H1 (cell line): ENCODE data around the gene COG4. TPM values are rescaled to one million over a fixed set of nuclear protein-coding genes. Genes with fewer than 3 reads are reported as not detected.

Experiments used
- CTCF ChIA-PET: fragments of 300-600 bp; sonication (Branson Sonifier 250); formaldehyde crosslinking; loops from one replicate; lab custom pipeline; 2021; ENCODE audit not compliant: partially characterized antibody; lab: Charles Lee
- POLR2A ChIA-PET: fragments of 300-600 bp; sonication (Branson Sonifier 250); formaldehyde crosslinking; loops from one replicate; lab custom pipeline; 2021; ENCODE audit warnings: inconsistent platforms; ENCODE audit not compliant: partially characterized antibody; lab: Charles Lee
- DNase-seq, 2 experiments: peaks; one replicate each; pipeline versions ENCODE4 v3.0.0 to v3.0.0-alpha.2; 2010 to 2022; ENCODE audit warnings: low spot score in 2 of 2, low read depth in 1 of 2, mixed read lengths in 1 of 2
- FAIRE-seq: peaks from 2 replicates; lab custom pipeline; 2011; peaks lifted over from hg19 to GRCh38; lab: Jason Lieb, UNC
- H2AFZ ChIP-seq: 2 replicates; pipeline ENCODE4 v1.8.1; 2012; ENCODE audit warnings: low read length, inconsistent platforms
- H2AK5ac ChIP-seq: 2 replicates; pipeline ENCODE4 v1.6.1; 2013; ENCODE audit warnings: low read depth, low read length
- H2BK120ac ChIP-seq: replicated peaks from 2 replicates; pipeline ENCODE3; 2013; ENCODE audit warnings: low read depth, low read length, inconsistent platforms
- H2BK12ac ChIP-seq: 2 replicates; pipeline ENCODE4 v1.6.1; 2013; ENCODE audit warnings: low read depth, low read length
- H2BK15ac ChIP-seq: 2 replicates; pipeline ENCODE4 v1.6.1; 2013; ENCODE audit warnings: low read length
- H2BK20ac ChIP-seq: 2 replicates; pipeline ENCODE4 v1.6.1; 2013; ENCODE audit warnings: low read length
- H2BK5ac ChIP-seq: 2 replicates; pipeline ENCODE4 v1.6.1; 2013; ENCODE audit warnings: low read depth, low read length
- H3K14ac ChIP-seq: 2 replicates; pipeline ENCODE4 v1.6.1; 2013; ENCODE audit warnings: inconsistent platforms; ENCODE audit not compliant: insufficient read length
- H3K18ac ChIP-seq: 2 replicates; pipeline ENCODE4 v1.6.1; 2013; ENCODE audit warnings: low read length; ENCODE audit errors: extremely low read depth
- H3K23ac ChIP-seq: 2 replicates; pipeline ENCODE4 v1.6.1; 2013; ENCODE audit warnings: inconsistent platforms; ENCODE audit not compliant: insufficient read length
- H3K23me2 ChIP-seq: 2 replicates; pipeline ENCODE4 v1.6.1; 2013; ENCODE audit warnings: low read depth, low read length
- H3K27ac ChIP-seq: 2 replicates; pipeline ENCODE4 v1.6.1; 2011; ENCODE audit warnings: low read depth, low read length, inconsistent platforms
- H3K27me3 ChIP-seq, 4 experiments: replicated peaks in 1 of 4; 1 replicate in 1 of 4; 2 replicates in 3 of 4; pipeline versions ENCODE4 v1.6.1 to v1.8.1; 2011 to 2013; ENCODE audit warnings: low read length in 3 of 4, mild to moderate bottlenecking in 3 of 4, inconsistent platforms in 2 of 4, mixed read lengths in 2 of 4, moderate library complexity in 1 of 4; ENCODE audit not compliant: control insufficient read depth in 3 of 4, insufficient read depth in 3 of 4; ENCODE audit errors: extremely low read depth in 1 of 4
- H3K36me3 ChIP-seq, 4 experiments: 2 replicates each; pipeline versions ENCODE4 v1.6.1 to v1.8.1; 2011 to 2013; ENCODE audit warnings: mild to moderate bottlenecking in 4 of 4, low read length in 3 of 4, moderate library complexity in 2 of 4, control low read depth in 1 of 4, inconsistent platforms in 1 of 4; ENCODE audit not compliant: insufficient read depth in 4 of 4, control insufficient read depth in 2 of 4
- H3K4ac ChIP-seq: replicated peaks from 2 replicates; pipeline ENCODE3; 2013; ENCODE audit warnings: low read length, low read depth, mixed read lengths, inconsistent platforms; ENCODE audit not compliant: insufficient read length
- H3K4me1 ChIP-seq, 4 experiments: replicated peaks in 1 of 4; 1 replicate in 1 of 4; 2 replicates in 3 of 4; pipeline versions ENCODE4 v1.6.1 to v1.8.1; 2011 to 2013; ENCODE audit warnings: low read length in 3 of 4, inconsistent platforms in 2 of 4, mixed read lengths in 1 of 4; ENCODE audit not compliant: insufficient read depth in 4 of 4, control insufficient read depth in 3 of 4
- H3K4me2 ChIP-seq, 2 experiments: 2 replicates each; pipeline versions ENCODE4 v1.6.1 to v1.8.1; 2011 to 2013; ENCODE audit warnings: low read depth in 2 of 2, low read length in 2 of 2, control low read depth in 1 of 2, inconsistent platforms in 1 of 2, mild to moderate bottlenecking in 1 of 2; ENCODE audit not compliant: insufficient read depth in 1 of 2
- H3K4me3 ChIP-seq, 4 experiments: fragments of 200-600, 300-600 bp in 1 of 4; sonication (generic), shearing (Covaris generic), sonication (Bioruptor Twin) in 1 of 4; 2 replicates each; pipeline versions ENCODE4 v1.5.1 to v1.8.1; 2011 to 2016; ENCODE audit warnings: low read length in 4 of 4, low read depth in 3 of 4, control low read depth in 2 of 4, inconsistent platforms in 2 of 4, mild to moderate bottlenecking in 2 of 4, mixed read lengths in 1 of 4, moderate library complexity in 1 of 4; ENCODE audit not compliant: insufficient read depth in 2 of 4; ENCODE audit errors: extremely low read depth in 1 of 4
- H3K56ac ChIP-seq: replicated peaks from 2 replicates; pipeline ENCODE3; 2013; ENCODE audit warnings: low read depth, mild to moderate bottlenecking, mixed read lengths, low read length, inconsistent platforms; ENCODE audit not compliant: insufficient read length
- H3K79me1 ChIP-seq: 2 replicates; pipeline ENCODE4 v1.6.1; 2013; ENCODE audit warnings: low read depth, low read length, control low read depth
- H3K79me2 ChIP-seq, 2 experiments: 2 replicates each; pipeline versions ENCODE4 v1.6.1 to v1.8.1; 2012 to 2013; ENCODE audit warnings: low read length in 2 of 2, mild to moderate bottlenecking in 2 of 2, inconsistent platforms in 1 of 2; ENCODE audit not compliant: insufficient read depth in 2 of 2, control insufficient read depth in 1 of 2
- H3K9ac ChIP-seq, 4 experiments: replicated peaks in 1 of 4; 1 replicate in 1 of 4; 2 replicates in 3 of 4; pipeline versions ENCODE4 v1.6.1 to v1.8.1; 2011 to 2013; ENCODE audit warnings: low read depth in 3 of 4, low read length in 3 of 4, control low read depth in 2 of 4, mild to moderate bottlenecking in 2 of 4, moderate library complexity in 2 of 4, inconsistent platforms in 1 of 4; ENCODE audit errors: extremely low read depth in 1 of 4
- H3K9me3 ChIP-seq, 2 experiments: 2 replicates each; pipeline versions ENCODE4 v1.6.1 to v1.8.1; 2012 to 2013; ENCODE audit warnings: mild to moderate bottlenecking in 2 of 2, moderate library complexity in 2 of 2, control low read depth in 1 of 2, inconsistent platforms in 1 of 2, low read depth in 1 of 2, low read length in 1 of 2, mixed read lengths in 1 of 2; ENCODE audit not compliant: insufficient read depth in 2 of 2
- H4K20me1 ChIP-seq, 2 experiments: replicated peaks in 1 of 2; 2 replicates each; pipeline versions ENCODE3 to v1.8.1; 2011 to 2013; ENCODE audit warnings: inconsistent platforms in 2 of 2, low read length in 2 of 2, mild to moderate bottlenecking in 1 of 2; ENCODE audit not compliant: insufficient read depth in 2 of 2, control insufficient read depth in 1 of 2
- H4K5ac ChIP-seq: 2 replicates; pipeline ENCODE4 v1.6.1; 2013; ENCODE audit warnings: low read length, low read depth, mixed read lengths, inconsistent platforms; ENCODE audit not compliant: insufficient read length
- H4K8ac ChIP-seq: 2 replicates; pipeline ENCODE4 v1.8.0; 2013; ENCODE audit warnings: mild to moderate bottlenecking, moderate library complexity, low read length, inconsistent platforms; ENCODE audit not compliant: insufficient read depth; ENCODE audit errors: extremely low read depth
- H4K91ac ChIP-seq: replicated peaks from 2 replicates; pipeline ENCODE3; 2013; ENCODE audit warnings: low read length, mixed read lengths, inconsistent platforms; ENCODE audit not compliant: insufficient read length
- ASH2L ChIP-seq: fragments of 200-600, 300-600 bp; sonication (generic); IDR thresholded peaks from one replicate; pipeline ENCODE4 v1.7.1; 2017; ENCODE audit warnings: low read length
- BCL11A ChIP-seq, 2 experiments: IDR thresholded peaks; one replicate each; pipeline ENCODE4 v1.6.1; 2011; ENCODE audit warnings: low read depth in 2 of 2, low read length in 2 of 2, mild to moderate bottlenecking in 2 of 2
- BRCA1 ChIP-seq: IDR thresholded peaks from 2 replicates; pipeline ENCODE4 v1.6.1; 2012; ENCODE audit warnings: low read depth, low read length, improper control_type of control experiment
- CBX8 ChIP-seq: fragments of 300-800, 300-1000 bp; sonication (generic); IDR thresholded peaks from 2 replicates; pipeline ENCODE4 v1.7.1; 2016; ENCODE audit warnings: low read depth, low read length, borderline replicate concordance
- CREB1 ChIP-seq: IDR thresholded peaks from 2 replicates; pipeline ENCODE4 v1.6.1; 2012; ENCODE audit warnings: inconsistent platforms
- GTF2F1 ChIP-seq: IDR thresholded peaks from 2 replicates; pipeline ENCODE4 v1.6.1; 2012; ENCODE audit warnings: low read depth, low read length, improper control_type of control experiment, borderline replicate concordance
- HDAC6 ChIP-seq: IDR thresholded peaks from one replicate; pipeline ENCODE4 v1.7.1; 2012; ENCODE audit warnings: low read depth, mild to moderate bottlenecking, inconsistent platforms, low read length, moderate library complexity
- NRF1 ChIP-seq: IDR thresholded peaks from 2 replicates; pipeline ENCODE4 v1.6.1; 2011; ENCODE audit warnings: mild to moderate bottlenecking, low read depth, low read length, improper control_type of control experiment
- PHF8 ChIP-seq: fragments of 200-600 bp; sonication (generic); conservative IDR thresholded peaks from 2 replicates; pipeline ENCODE4 v1.7.1; 2012; ENCODE audit warnings: low read depth, mild to moderate bottlenecking, inconsistent platforms, low read length, moderate library complexity
- POLR2A ChIP-seq, 2 experiments: IDR thresholded peaks; 1 replicate in 1 of 2; 2 replicates in 1 of 2; pipeline ENCODE4 v1.6.1; 2011; ENCODE audit warnings: low read depth in 2 of 2, low read length in 2 of 2, mild to moderate bottlenecking in 2 of 2; ENCODE audit errors: control extremely low read depth in 1 of 2
- POU5F1 ChIP-seq: IDR thresholded peaks from 2 replicates; pipeline ENCODE4 v1.6.1; 2011; ENCODE audit warnings: low read depth, mild to moderate bottlenecking, low read length, moderate library complexity
- RAD21 ChIP-seq, 2 experiments: IDR thresholded peaks in 1 of 2; conservative IDR thresholded peaks in 1 of 2; 2 replicates each; pipeline ENCODE4 v1.6.1; 2011; ENCODE audit warnings: low read depth in 2 of 2, low read length in 2 of 2, improper control_type of control experiment in 1 of 2, inconsistent platforms in 1 of 2, mild to moderate bottlenecking in 1 of 2, moderate library complexity in 1 of 2
- RFX5 ChIP-seq: IDR thresholded peaks from 2 replicates; pipeline ENCODE4 v1.6.1; 2011; ENCODE audit warnings: low read depth, low read length, improper control_type of control experiment, borderline replicate concordance
- RXRA ChIP-seq: IDR thresholded peaks from 2 replicates; pipeline ENCODE4 v1.6.1; 2011; ENCODE audit warnings: low read depth, mild to moderate bottlenecking, low read length, moderate library complexity; ENCODE audit not compliant: insufficient read depth
- SP2 ChIP-seq: IDR thresholded peaks from 2 replicates; pipeline ENCODE4 v1.6.1; 2012; ENCODE audit warnings: mild to moderate bottlenecking, low read length, inconsistent platforms
- TEAD4 ChIP-seq: IDR thresholded peaks from 2 replicates; pipeline ENCODE4 v1.6.1; 2012; ENCODE audit warnings: low read depth, low read length, inconsistent platforms, mixed read lengths
- WGBS, 2 experiments: shearing (Covaris generic) in 1 of 2; methylation state at CpG; one replicate each; pipeline versions ENCODE4 v1.1.6 to v1.1.7; 2013 to 2015; ENCODE audit warnings: low lambda C conversion rate in 2 of 2, mixed read lengths in 2 of 2, inconsistent platforms in 1 of 2, low coverage in 1 of 2, missing lambda C conversion rate in 1 of 2; ENCODE audit not compliant: insufficient replicate concordance in 2 of 2, insufficient coverage in 1 of 2, insufficient read length in 1 of 2; ENCODE audit errors: extremely low coverage in 1 of 2, missing lambda C conversion rate in 1 of 2; 5-methylcytosine and 5-hydroxymethylcytosine counted together
- polyA plus RNA-seq, 7 experiments: library from polyadenylated mRNA; depleted of rRNA in 3 of 7; stranded (reverse) in 5 of 7; unstranded in 2 of 7; fragments of >200 nt in 5 of 7; fragments of 200-250 nt in 2 of 7; gene quantifications; 1 replicate in 5 of 7; 2 replicates in 1 of 7; 4 replicates in 1 of 7; pipeline versions ENCODE4 v1.2.1 to v1.2.3, GENCODE V29; 2011 to 2013; ENCODE audit warnings: missing spikeins in 2 of 7, mixed read lengths in 2 of 7
- total RNA-seq: library from RNA; stranded (reverse); fragmentation: NEBNext Ultra II Directional; extraction: Animal tissue kit (Norgen Biotek cat#: 25700); gene quantifications from 2 replicates; pipeline ENCODE4 v1.2.1, GENCODE V29; 2021

COG4 gene
- total and polyA plus RNA-seq, 2 of the 8 experiments (the other 6 are each of a cell fraction or from before 2014, with no cell fraction given) = 46.1 to 50.2 TPM

GRCh38 chr16:70467608-70468007, 55.7 kb downstream of the COG4 start:
- Histone ChIP-seq H4K20me1 (peaks cover 0 to 2% of the 10 kb centered on the region in 2 experiments), H4K5ac (no peak overlapping the region), H3K4me3 (no peak overlapping the region), H3K23ac (no peak overlapping the region), H2BK15ac (no peak overlapping the region), H3K18ac (no peak overlapping the region), H2AFZ (no peak overlapping the region), H3K56ac (no peak overlapping the region), H3K79me1 (no peaks in the 10 kb centered on the region), H3K27me3 (no peaks in the 10 kb centered on the region), H2BK120ac (no peak overlapping the region), H4K91ac (no peak overlapping the region), H3K14ac (no peak overlapping the region), H3K4ac (no peak overlapping the region), H2BK20ac (no peak overlapping the region), H3K36me3 (no peaks in the 10 kb centered on the region), H3K9ac (no peak overlapping the region), H3K23me2 (no peaks in the 10 kb centered on the region), H3K9me3 (no peaks in the 10 kb centered on the region), H3K79me2 (no peaks in the 10 kb centered on the region), H3K27ac (no peak overlapping the region; the same call in 1 of the 2 replicates), H2BK12ac (no peak overlapping the region), H2AK5ac (no peak overlapping the region), H3K4me2 (no peak overlapping the region), H2BK5ac (no peak overlapping the region), H3K4me1 (no peaks in the 10 kb centered on the region), H4K8ac (no peak overlapping the region)
- ChIA-PET POLR2A (interaction anchor here (1.2 to 4.5 kb wide), 2 partner anchors 13 to 34 kb away, joined by 3 to 20 read pairs; partner anchors contain the start of gene FCSK), CTCF (interaction anchor here (0.7 to 13.6 kb wide), 8 partner anchors 13 to 97 kb away, joined by 3 to 180 read pairs (median 6); partner anchors contain the start of gene FCSK)
- no peak for DNase-seq
- WGBS, 2 experiments = 90% methylated on average over 8 of the region's 8 CpGs; no CpG with 5 or more reads in 1 of the 2 experiments
- FAIRE-seq = no peak
- TF ChIP-seq CBX8 = no peak
- TF ChIP-seq PHF8 = no peak
- no peak for TF ChIP-seq RAD21 (IDR thresholded peaks at IDR 0.05 in 1 of 2, conservative IDR thresholded peaks at IDR 0.05 in 1 of 2; ENCODE audit: low read depth in 2 of 2, low read length in 2 of 2)
- TF ChIP-seq NRF1 = no peak
- no peak for TF ChIP-seq SP2
- TF ChIP-seq BRCA1 = no peak
- TF ChIP-seq POLR2A (IDR thresholded peaks at IDR 0.05; ENCODE audit: control extremely low read depth in 1 of 2, low read depth in 2 of 2, low read length in 2 of 2) = no peak
- no peak for TF ChIP-seq RXRA
- no peak for TF ChIP-seq CREB1
- no peak for TF ChIP-seq POU5F1
- TF ChIP-seq ASH2L = no peak
- TF ChIP-seq RFX5 = no peak
- no peak for TF ChIP-seq BCL11A (IDR thresholded peaks at IDR 0.05; ENCODE audit: low read depth in 2 of 2, low read length in 2 of 2)
- no peak for TF ChIP-seq HDAC6
- no peak for TF ChIP-seq GTF2F1
- TF ChIP-seq TEAD4 = no peak
